Activated T-cell treated with anti-CD3 and anti-CD28 coated beads, Interleukin-2, amount 50 U/mL, for 4 hours (primary cell): Measurements from ENCODE around the gene NANOS2. TPM values are rescaled to one million over a fixed set of nuclear protein-coding genes. Genes with fewer than 3 reads are reported as not detected.

Experiments
- ATAC-seq, 2 donors: fragments of 200-7000 bp; cut with Tn5 transposase; one replicate each; pipeline ENCODE4 v1.10.0; 2021
- DNase-seq: peaks from one replicate; pipeline ENCODE4 v3.0.0-alpha.2; 2020
- H3K27me3 Mint-ChIP-seq: one replicate; pipeline ENCODE4 v1.8.0; 2021; ENCODE audit warnings: low read depth, mixed read lengths
- H3K36me3 Mint-ChIP-seq: one replicate; pipeline ENCODE4 v1.8.0; 2022; ENCODE audit warnings: mixed read lengths; ENCODE audit not compliant: insufficient read depth
- H3K4me1 Mint-ChIP-seq: one replicate; pipeline ENCODE4 v1.8.0; 2021; ENCODE audit warnings: low read depth, mixed read lengths
- H3K4me3 Mint-ChIP-seq: one replicate; pipeline ENCODE4 v1.8.0; 2021; ENCODE audit warnings: mild to moderate bottlenecking, moderate library complexity, mixed read lengths
- H3K9me3 Mint-ChIP-seq: one replicate; pipeline ENCODE4 v1.8.0; 2021; ENCODE audit warnings: mixed read lengths
- total RNA-seq, 3 donors: library from RNA; stranded (reverse); gene quantifications; one replicate each; pipeline ENCODE4 v1.2.1, GENCODE V29; 2021

NANOS2 gene
- total RNA-seq: not detected

GRCh38 chr19:45913874-45914830, at the start of gene NANOS2:
NANOS2 (minus strand) TSS chr19:45914778; CDS start chr19:45914693, 85 bp downstream.
- Mint-ChIP-seq H3K4me1 (no peaks in the 10 kb centered on the region), H3K4me3 (no peak within 1 kb of the TSS), H3K36me3 (no peaks in the 10 kb centered on the region), H3K27me3 (peaks cover 27% of the 10 kb centered on the region), H3K9me3 (no peaks in the 10 kb centered on the region)
- DNase-seq: no peak
- ATAC-seq: no peak

- Mint-ChIP-seq H3K4me3 (no peak overlapping the region), H3K4me1 (no peaks in the 10 kb centered on the region), H3K9me3 (no peaks in the 10 kb centered on the region), H3K36me3 (no peaks in the 10 kb centered on the region), H3K27me3 (peaks cover 59% of the 10 kb centered on the region)
- no peak for ATAC-seq
- DNase-seq: no peak
Measured at GRCh38 chr19:45962021-45962420, 47.4 kb upstream of the NANOS2 start.

GRCh38 chr19:45960595-45961235, 46.1 kb upstream of the NANOS2 start:
- Mint-ChIP-seq H3K4me1 (no peaks in the 10 kb centered on the region), H3K36me3 (no peaks in the 10 kb centered on the region), H3K4me3 (no peak overlapping the region), H3K27me3 (peaks cover 51% of the 10 kb centered on the region), H3K9me3 (no peaks in the 10 kb centered on the region)
- DNase-seq (no peak), ATAC-seq (no peak)

GRCh38 chr19:45959517-45960025, 45.0 kb upstream of the NANOS2 start:
- Mint-ChIP-seq H3K4me1 (no peaks in the 10 kb centered on the region), H3K4me3 (no peak overlapping the region), H3K9me3 (no peaks in the 10 kb centered on the region), H3K27me3 (peaks cover 54% of the 10 kb centered on the region), H3K36me3 (no peaks in the 10 kb centered on the region)
- DNase-seq (no peak), ATAC-seq (no peak)

- Mint-ChIP-seq H3K36me3 (no peaks in the 10 kb centered on the region), H3K27me3 (peaks cover 56% of the 10 kb centered on the region), H3K9me3 (no peaks in the 10 kb centered on the region), H3K4me1 (no peaks in the 10 kb centered on the region), H3K4me3 (no peak overlapping the region)
- DNase-seq (no peak), ATAC-seq (no peak)
Measured at GRCh38 chr19:45958769-45959516, 44.4 kb upstream of the NANOS2 start.

- Mint-ChIP-seq H3K4me3 (no peak overlapping the region), H3K9me3 (no peaks in the 10 kb centered on the region), H3K27me3 (peaks cover 56% of the 10 kb centered on the region), H3K4me1 (peaks cover under 1% of the 10 kb centered on the region), H3K36me3 (no peaks in the 10 kb centered on the region)
- DNase-seq (no peak), ATAC-seq (no peak)
Measured at GRCh38 chr19:45958320-45958719, 43.7 kb upstream of the NANOS2 start.

- no peak overlapping the region for H3K4me3 Mint-ChIP-seq
- no peak for DNase-seq
- no peaks in the 10 kb centered on the region for H3K9me3 Mint-ChIP-seq
- ATAC-seq: no peak
- H3K4me1 Mint-ChIP-seq: peaks cover 7% of the 10 kb centered on the region
- peaks cover 49% of the 10 kb centered on the region for H3K27me3 Mint-ChIP-seq
- H3K36me3 Mint-ChIP-seq: no peaks in the 10 kb centered on the region
Measured at GRCh38 chr19:45955905-45956608, 41.5 kb upstream of the NANOS2 start.

GRCh38 chr19:45954156-45954555, 39.6 kb upstream of the NANOS2 start:
- Mint-ChIP-seq H3K36me3 (no peaks in the 10 kb centered on the region), H3K4me1 (peaks cover 7% of the 10 kb centered on the region), H3K27me3 (peaks cover 45% of the 10 kb centered on the region), H3K4me3 (no peak overlapping the region), H3K9me3 (no peaks in the 10 kb centered on the region)
- no peak for DNase-seq
- ATAC-seq: no peak

GRCh38 chr19:45953676-45954075, 39.1 kb upstream of the NANOS2 start:
- Mint-ChIP-seq H3K9me3 (no peaks in the 10 kb centered on the region), H3K4me3 (no peak overlapping the region), H3K27me3 (peaks cover 45% of the 10 kb centered on the region), H3K4me1 (peaks cover 7% of the 10 kb centered on the region), H3K36me3 (no peaks in the 10 kb centered on the region)
- DNase-seq (no peak), ATAC-seq (no peak)

GRCh38 chr19:45952686-45953505, 38.3 kb upstream of the NANOS2 start:
- Mint-ChIP-seq H3K36me3 (no peaks in the 10 kb centered on the region), H3K4me3 (peak overlapping the region; percentile 75), H3K9me3 (no peaks in the 10 kb centered on the region), H3K4me1 (peaks cover 7% of the 10 kb centered on the region), H3K27me3 (peaks cover 44% of the 10 kb centered on the region)
- peak; percentile 28 for DNase-seq
- ATAC-seq: peak; percentile 63 to 64

GRCh38 chr19:45952341-45952685, 37.7 kb upstream of the NANOS2 start:
- DNase-seq (no peak), ATAC-seq (no peak)
- H3K4me3 Mint-ChIP-seq: peak overlapping the region; percentile 75
- peaks cover 45% of the 10 kb centered on the region for H3K27me3 Mint-ChIP-seq
- no peaks in the 10 kb centered on the region for H3K9me3 Mint-ChIP-seq
- peaks cover 7% of the 10 kb centered on the region for H3K4me1 Mint-ChIP-seq
- H3K36me3 Mint-ChIP-seq: no peaks in the 10 kb centered on the region

GRCh38 chr19:45947926-45948325, 33.3 kb upstream of the NANOS2 start:
- Mint-ChIP-seq H3K4me1 (peaks cover 3% of the 10 kb centered on the region), H3K4me3 (no peak overlapping the region), H3K9me3 (no peaks in the 10 kb centered on the region), H3K36me3 (no peaks in the 10 kb centered on the region), H3K27me3 (peaks cover 36% of the 10 kb centered on the region)
- no peak for ATAC-seq
- DNase-seq: no peak

GRCh38 chr19:45940515-45940805, 25.9 kb upstream of the NANOS2 start:
- no peak overlapping the region for H3K4me3 Mint-ChIP-seq
- H3K4me1 Mint-ChIP-seq: no peaks in the 10 kb centered on the region
- H3K27me3 Mint-ChIP-seq: peaks cover 45% of the 10 kb centered on the region
- ATAC-seq (no peak), DNase-seq (no peak)
- H3K9me3 Mint-ChIP-seq: no peaks in the 10 kb centered on the region
- H3K36me3 Mint-ChIP-seq: no peaks in the 10 kb centered on the region
